GM12865 (cell line): ENCODE data around the gene DHDDS.
A peak's percentile ranks its signal among the peaks of the same experiment; 100 is the strongest.
"Not testable (repeated sequence)": the region's sequence is repeated elsewhere in the genome, so short reads cannot be mapped to it uniquely, and the experiment has no call there.

ENCODE experiments used
- DNase-seq: peaks from one replicate; pipeline ENCODE4 v3.0.0; 2010; ENCODE audit warnings: low read depth
- H3K4me3 ChIP-seq: 2 replicates; pipeline ENCODE4 v1.5.1; 2011; ENCODE audit warnings: mild to moderate bottlenecking, low read depth, low read length, control low read depth
- TF ChIP-seq, protein P1 (sequence below): IDR thresholded peaks from 2 replicates; pipeline ENCODE4 v1.5.1; 2011; ENCODE audit warnings: low read length, control low read depth, low read depth, inconsistent platforms; ENCODE audit not compliant: insufficient read depth; ENCODE audit errors: missing control alignments

Gene DHDDS, protein sequence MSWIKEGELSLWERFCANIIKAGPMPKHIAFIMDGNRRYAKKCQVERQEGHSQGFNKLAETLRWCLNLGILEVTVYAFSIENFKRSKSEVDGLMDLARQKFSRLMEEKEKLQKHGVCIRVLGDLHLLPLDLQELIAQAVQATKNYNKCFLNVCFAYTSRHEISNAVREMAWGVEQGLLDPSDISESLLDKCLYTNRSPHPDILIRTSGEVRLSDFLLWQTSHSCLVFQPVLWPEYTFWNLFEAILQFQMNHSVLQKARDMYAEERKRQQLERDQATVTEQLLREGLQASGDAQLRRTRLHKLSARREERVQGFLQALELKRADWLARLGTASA

DNA sequence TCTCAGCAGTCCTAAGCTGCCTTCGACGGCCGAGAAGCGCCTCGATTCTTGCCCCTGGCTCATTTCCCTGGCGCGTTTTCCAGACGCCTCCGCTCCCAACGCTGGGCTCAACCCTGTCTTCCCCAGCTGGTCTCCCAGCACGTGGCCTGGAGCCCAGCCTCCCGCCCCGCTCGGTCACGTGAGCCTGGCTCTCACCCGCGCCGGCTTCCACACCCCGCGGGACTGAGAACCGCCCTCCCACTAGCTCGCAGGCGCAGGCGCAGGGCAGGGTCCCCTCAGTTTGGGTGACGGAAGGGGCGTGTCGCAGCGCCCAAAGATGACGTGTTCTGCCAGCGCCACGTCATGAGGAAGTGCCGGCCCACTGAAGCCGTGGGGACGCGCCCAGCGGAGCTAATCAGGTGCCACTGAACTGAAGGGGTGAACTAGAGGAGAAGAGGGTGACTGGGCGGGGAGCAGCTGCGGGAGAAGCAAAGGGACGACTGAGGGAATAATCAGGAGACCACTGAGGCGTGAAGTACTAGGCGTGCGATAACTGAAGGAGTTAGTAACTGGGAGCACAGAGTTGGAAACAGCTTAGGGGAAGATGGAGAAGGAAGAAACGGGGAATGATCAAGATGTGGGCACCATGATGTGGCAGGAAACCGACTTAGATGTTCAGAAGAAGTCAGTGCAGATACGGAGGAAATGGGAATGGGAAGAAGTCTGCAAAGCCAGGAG lies at the start of gene DHDDS:
Gene DHDDS, plus strand, starts transcription at position 343 of the 717 bp plus-strand sequence. CDS start 625 bp downstream, outside the sequence.
- peak; percentile 98 for DNase-seq
- TF ChIP-seq, protein P1, sequence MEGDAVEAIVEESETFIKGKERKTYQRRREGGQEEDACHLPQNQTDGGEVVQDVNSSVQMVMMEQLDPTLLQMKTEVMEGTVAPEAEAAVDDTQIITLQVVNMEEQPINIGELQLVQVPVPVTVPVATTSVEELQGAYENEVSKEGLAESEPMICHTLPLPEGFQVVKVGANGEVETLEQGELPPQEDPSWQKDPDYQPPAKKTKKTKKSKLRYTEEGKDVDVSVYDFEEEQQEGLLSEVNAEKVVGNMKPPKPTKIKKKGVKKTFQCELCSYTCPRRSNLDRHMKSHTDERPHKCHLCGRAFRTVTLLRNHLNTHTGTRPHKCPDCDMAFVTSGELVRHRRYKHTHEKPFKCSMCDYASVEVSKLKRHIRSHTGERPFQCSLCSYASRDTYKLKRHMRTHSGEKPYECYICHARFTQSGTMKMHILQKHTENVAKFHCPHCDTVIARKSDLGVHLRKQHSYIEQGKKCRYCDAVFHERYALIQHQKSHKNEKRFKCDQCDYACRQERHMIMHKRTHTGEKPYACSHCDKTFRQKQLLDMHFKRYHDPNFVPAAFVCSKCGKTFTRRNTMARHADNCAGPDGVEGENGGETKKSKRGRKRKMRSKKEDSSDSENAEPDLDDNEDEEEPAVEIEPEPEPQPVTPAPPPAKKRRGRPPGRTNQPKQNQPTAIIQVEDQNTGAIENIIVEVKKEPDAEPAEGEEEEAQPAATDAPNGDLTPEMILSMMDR: no peak
- peak within 1 kb of the TSS; percentile 85 for H3K4me3 ChIP-seq

DNA sequence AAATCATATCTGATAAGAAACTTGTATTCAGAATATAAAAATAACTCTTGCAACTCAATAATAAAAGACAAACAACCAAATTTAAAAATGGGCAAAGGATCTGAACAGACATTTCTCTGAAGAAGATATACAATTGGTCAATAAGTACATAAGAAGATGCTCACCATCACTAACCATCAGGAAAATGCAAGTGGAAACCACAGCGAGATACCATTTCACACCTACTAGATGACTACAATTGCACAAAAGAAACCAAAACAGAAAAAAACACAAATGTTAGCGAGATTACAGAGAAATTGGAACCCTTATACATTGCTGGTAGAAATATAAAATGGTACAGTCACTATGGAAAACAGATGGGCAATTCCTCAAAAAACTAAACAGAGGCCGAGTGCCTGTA lies 48.0 kb upstream of the DHDDS start:
- no peak overlapping the region for H3K4me3 ChIP-seq
- no peak for DNase-seq
- TF ChIP-seq, protein P1: no peak

DNA sequence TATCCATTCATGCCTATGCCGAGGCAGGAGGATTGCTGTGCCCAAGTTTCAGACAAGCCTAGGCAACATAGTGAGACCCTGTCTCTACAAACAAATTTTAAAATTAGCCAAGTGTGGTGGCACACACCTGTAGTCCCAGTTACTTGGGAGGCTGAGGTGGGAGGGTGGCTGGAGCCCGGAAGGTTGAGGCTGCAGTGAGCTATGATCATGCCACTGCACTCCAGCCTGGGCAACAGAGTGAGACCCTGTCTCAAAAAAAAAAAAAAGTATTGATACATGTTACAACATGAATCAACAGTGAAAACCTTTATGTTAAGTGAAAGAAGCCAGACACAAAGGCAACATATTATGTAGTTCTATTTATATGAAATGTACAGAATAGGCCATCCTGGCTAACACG lies 47.1 kb upstream of the DHDDS start:
- DNase-seq, H3K4me3 ChIP-seq: not testable (repeated sequence)

DNA sequence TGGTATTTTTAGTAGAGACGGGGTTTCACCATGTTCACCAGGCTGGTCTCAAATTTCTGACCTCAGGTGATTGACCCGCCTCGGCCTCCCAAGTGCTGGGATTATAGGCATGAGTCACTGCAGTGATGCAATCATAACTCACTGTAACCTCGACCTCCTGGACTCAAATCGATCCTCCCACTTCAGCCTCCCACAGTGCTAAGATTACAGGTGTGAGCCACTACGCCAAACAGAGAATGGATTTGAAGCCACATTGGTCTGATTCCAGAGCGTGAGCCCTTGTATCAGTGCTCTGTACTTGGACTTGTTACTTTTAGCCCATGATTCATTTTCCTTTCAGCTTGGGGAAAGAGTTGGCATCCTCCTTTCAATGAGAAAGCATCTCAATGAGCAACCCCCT lies 44.7 kb upstream of the DHDDS start:
- no peak overlapping the region for H3K4me3 ChIP-seq
- TF ChIP-seq, protein P1: no peak
- DNase-seq: no peak

DNA sequence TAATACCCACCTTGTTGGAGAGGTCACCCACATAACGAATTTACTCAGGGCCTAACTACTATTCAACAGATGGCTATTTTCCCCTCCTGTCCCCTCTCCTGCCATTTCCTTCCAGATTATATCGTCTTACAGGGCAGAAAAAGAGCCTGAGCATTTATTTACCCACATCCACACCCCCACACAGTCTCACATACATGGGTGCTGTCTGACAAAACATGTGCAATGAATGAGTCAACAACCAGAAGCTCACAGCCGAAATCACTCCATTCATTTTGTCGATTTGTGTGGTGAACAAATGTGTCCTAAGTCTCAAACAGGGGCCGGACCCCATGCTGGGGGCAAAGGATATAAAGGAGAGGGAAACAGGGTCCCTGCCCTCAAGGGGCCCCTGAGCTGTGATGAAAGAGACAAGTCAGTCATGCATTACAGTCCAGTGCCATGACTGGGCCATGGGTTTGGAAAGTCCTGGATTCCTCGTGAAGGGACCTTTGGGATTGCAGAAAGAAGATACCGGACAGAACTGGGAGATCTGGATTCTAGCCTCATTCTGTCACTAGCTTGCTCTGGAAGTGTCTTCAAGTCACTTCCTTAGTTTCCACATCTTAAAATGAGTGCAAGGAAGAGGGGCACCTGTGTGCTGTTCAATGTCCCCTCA lies 43.2 kb upstream of the DHDDS start:
- TF ChIP-seq, protein P1: no peak
- H3K4me3 ChIP-seq: no peak overlapping the region
- no peak for DNase-seq

DNA sequence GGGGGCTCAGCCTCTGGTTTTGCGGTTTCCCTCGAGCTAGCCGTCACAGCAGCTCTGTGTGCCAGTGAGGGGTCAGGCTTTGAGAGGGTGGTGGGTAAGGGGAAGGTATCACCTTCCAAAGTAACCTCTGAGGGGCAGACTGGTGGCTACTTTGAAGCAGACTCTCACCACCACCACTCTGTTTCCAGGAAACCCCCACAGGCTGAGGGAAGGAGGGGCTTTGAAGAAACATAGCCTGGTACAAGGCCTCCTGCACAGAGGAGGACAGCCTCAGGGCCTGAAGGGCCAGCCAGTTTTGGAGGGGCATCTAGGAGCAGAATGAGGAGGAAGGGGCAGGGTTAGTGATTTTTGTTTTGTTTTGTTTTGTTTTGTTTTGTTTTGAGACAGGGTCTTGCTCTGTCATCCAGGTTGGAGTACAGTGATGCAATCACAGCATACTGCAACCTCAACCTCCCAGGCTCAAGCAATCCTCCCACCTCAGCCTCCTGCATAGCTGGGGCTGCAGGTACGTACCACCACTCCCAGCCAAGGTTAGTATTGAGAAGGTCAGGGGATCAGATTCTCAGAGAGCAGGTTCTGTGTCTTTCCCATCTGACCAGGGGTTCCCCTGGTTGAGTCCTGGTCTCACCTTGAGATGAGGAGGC lies 42.4 kb upstream of the DHDDS start:
- TF ChIP-seq, protein P1: no peak
- no peak for DNase-seq
- no peak overlapping the region for H3K4me3 ChIP-seq

DNA sequence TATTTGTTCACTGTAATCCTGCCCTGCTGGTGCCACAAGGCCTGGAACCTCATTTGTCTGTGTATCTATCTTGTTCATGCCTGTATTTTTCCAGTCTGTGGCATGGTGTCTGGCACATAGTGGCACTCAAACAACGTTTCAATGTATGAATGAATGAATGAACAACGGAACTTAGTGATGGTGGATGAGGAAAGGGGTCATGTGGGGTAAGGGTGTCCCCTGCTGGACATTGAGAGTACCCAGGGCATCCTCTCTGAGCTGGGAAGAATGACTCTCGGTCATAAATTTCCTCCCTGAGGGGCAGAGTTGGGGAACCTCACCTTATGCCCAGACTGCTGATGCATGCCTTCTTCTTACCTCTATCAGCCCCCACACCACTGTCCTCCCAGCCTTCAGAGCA lies 40.7 kb upstream of the DHDDS start:
- TF ChIP-seq, protein P1: peak; percentile 61
- H3K4me3 ChIP-seq: no peak overlapping the region
- peak; percentile 46 for DNase-seq
